GM23338 (cell line): ENCODE results near the gene TMIGD3. TPM values are rescaled to one million over a fixed set of nuclear protein-coding genes. Genes with fewer than 3 reads are reported as not detected.

ENCODE experiments used
- ATAC-seq: fragments of 200-7000 bp; cut with Tn5 transposase; 3 replicates; pipeline ENCODE4 v1.9.1; 2020
- DNase-seq: peaks from one replicate; pipeline ENCODE4 v3.0.0-alpha.2; 2015; ENCODE audit warnings: low spot score
- H2AFZ ChIP-seq: fragments of 200-600 bp; sonication (generic); 2 replicates; pipeline ENCODE4 v1.8.0; 2016; ENCODE audit warnings: antibody characterized with exemption, mild to moderate bottlenecking, moderate library complexity
- H3F3A ChIP-seq: fragments of 200-600 bp; sonication (generic); replicated peaks from 2 replicates; pipeline ENCODE4 v1.8.0; 2017; ENCODE audit warnings: antibody characterized with exemption, mixed run types, low read depth
- H3K27ac ChIP-seq: fragments of 200-600 bp; sonication (generic); 2 replicates; pipeline ENCODE4 v1.6.1; 2016; ENCODE audit warnings: low read depth
- H3K27me3 ChIP-seq: fragments of 200-600 bp; sonication (generic); 2 replicates; pipeline ENCODE4 v1.8.0; 2016; ENCODE audit warnings: mild to moderate bottlenecking, mixed run types, moderate library complexity; ENCODE audit not compliant: insufficient read depth
- H3K36me3 ChIP-seq: fragments of 200-600 bp; sonication (generic); 2 replicates; pipeline ENCODE4 v1.8.0; 2016; ENCODE audit warnings: mild to moderate bottlenecking; ENCODE audit not compliant: insufficient read depth
- H3K4me1 ChIP-seq: fragments of 200-600 bp; sonication (generic); 2 replicates; pipeline ENCODE4 v1.8.0; 2016; ENCODE audit warnings: mild to moderate bottlenecking, moderate library complexity; ENCODE audit not compliant: insufficient read depth
- H3K4me2 ChIP-seq: fragments of 200-600 bp; sonication (generic); 2 replicates; pipeline ENCODE4 v1.7.1; 2017; ENCODE audit warnings: mixed run types
- H3K4me3 ChIP-seq: fragments of 200-600 bp; sonication (generic); 2 replicates; pipeline ENCODE4 v1.6.1; 2016; ENCODE audit warnings: mixed run types
- H3K79me2 ChIP-seq: fragments of 200-600 bp; sonication (generic); replicated peaks from 2 replicates; pipeline ENCODE4 v1.8.0; 2017; ENCODE audit warnings: mild to moderate bottlenecking; ENCODE audit not compliant: insufficient read depth
- H3K9me2 ChIP-seq: fragments of 200-600 bp; sonication (generic); 2 replicates; pipeline ENCODE4 v1.8.0; 2017; ENCODE audit not compliant: insufficient read depth
- H4K20me1 ChIP-seq: fragments of 200-600 bp; sonication (generic); replicated peaks from 2 replicates; pipeline ENCODE4 v1.8.0; 2017; ENCODE audit warnings: mild to moderate bottlenecking; ENCODE audit not compliant: insufficient read depth
- H3K27ac Mint-ChIP-seq: 2 replicates; pipeline ENCODE4 v1.8.0; 2020; ENCODE audit warnings: inconsistent platforms, mild to moderate bottlenecking, moderate library complexity, mixed read lengths
- H3K27me3 Mint-ChIP-seq: 3 replicates; pipeline ENCODE4 v1.8.0; 2022; ENCODE audit warnings: low read depth, mild to moderate bottlenecking, moderate library complexity, mixed read lengths, inconsistent platforms; ENCODE audit not compliant: insufficient read depth, poor library complexity
- H3K36me3 Mint-ChIP-seq: 3 replicates; pipeline ENCODE4 v1.8.0; 2021; ENCODE audit warnings: low read depth, mild to moderate bottlenecking, inconsistent platforms, moderate library complexity, mixed read lengths
- H3K4me1 Mint-ChIP-seq: 3 replicates; pipeline ENCODE4 v1.8.0; 2020; ENCODE audit warnings: mild to moderate bottlenecking, inconsistent platforms, mixed read lengths
- H3K4me3 Mint-ChIP-seq: 3 replicates; pipeline ENCODE4 v1.8.0; 2021; ENCODE audit warnings: moderate library complexity, mild to moderate bottlenecking, inconsistent platforms, mixed read lengths
- H3K9me3 Mint-ChIP-seq: 3 replicates; pipeline ENCODE4 v1.8.0; 2020; ENCODE audit warnings: moderate library complexity, mild to moderate bottlenecking, inconsistent platforms, mixed read lengths
- CTCF ChIP-seq, 2 experiments: fragments of 200-600 bp in 1 of 2; sonication (generic) in 1 of 2; conservative IDR thresholded peaks; 2 replicates each; pipeline versions ENCODE4 v1.5.1 to v1.6.1; 2016 to 2017; ENCODE audit warnings: antibody characterized with exemption in 2 of 2, low read depth in 2 of 2, mild to moderate bottlenecking in 2 of 2, moderate library complexity in 1 of 2
- NANOG ChIP-seq: IDR thresholded peaks from 2 replicates; pipeline ENCODE4 v1.6.1; 2016; ENCODE audit warnings: antibody characterized with exemption, borderline replicate concordance
- POLR2AphosphoS5 ChIP-seq: IDR thresholded peaks from 2 replicates; pipeline ENCODE4 v1.6.1; 2016; ENCODE audit warnings: antibody characterized with exemption, low read depth
- STAT1 ChIP-seq: IDR thresholded peaks from one replicate; pipeline ENCODE4 v1.6.1; 2016; ENCODE audit warnings: antibody characterized with exemption; ENCODE audit not compliant: unreplicated experiment
- ZNF114 ChIP-seq: fragments of 250-450 bp; sonication (Bioruptor Pico); IDR thresholded peaks from 2 replicates; pipeline ENCODE4 v1.5.0; 2020; ENCODE audit warnings: mild to moderate bottlenecking, moderate library complexity
- polyA plus RNA-seq: library from polyadenylated mRNA; unstranded; fragments of >200 nt; fragmentation: Nextera tagmentation; extraction: Ambion mirVana; gene quantifications from 2 replicates; pipeline ENCODE4 v1.2.1, GENCODE V29; 2016
- total RNA-seq: library from RNA; depleted of rRNA; stranded (reverse); fragments of >200 nt; shearing (Covaris generic); gene quantifications from 2 replicates; pipeline ENCODE4 v1.2.3, GENCODE V29; 2014
- TF ChIP-seq, protein P1 (sequence below): fragments of 250-450 bp; sonication (Bioruptor Pico); IDR thresholded peaks from 2 replicates; pipeline ENCODE4 v1.5.0; 2020; ENCODE audit warnings: mild to moderate bottlenecking, moderate library complexity

TMIGD3 gene
- total and polyA plus RNA-seq, 2 experiments from 2014 or later: not detected

- Mint-ChIP-seq H3K27ac (peak overlapping the region; percentile 75), H3K36me3 (peaks cover 91% of the 10 kb centered on the region), H3K27me3 (no peaks in the 10 kb centered on the region), H3K4me1 (no peaks in the 10 kb centered on the region), H3K9me3 (no peaks in the 10 kb centered on the region), H3K4me3 (no peak overlapping the region)
- Histone ChIP-seq H4K20me1 (peaks cover 39% of the 10 kb centered on the region), H3K9me2 (no peaks in the 10 kb centered on the region), H3K4me3 (no peak overlapping the region), H2AFZ (no peak overlapping the region), H3K4me1 (no peaks in the 10 kb centered on the region), H3K36me3 (peaks cover 72% of the 10 kb centered on the region), H3K4me2 (no peak overlapping the region), H3K27me3 (no peaks in the 10 kb centered on the region), H3K79me2 (peaks cover 22% of the 10 kb centered on the region), H3K27ac (peak overlapping the region; percentile 67), H3F3A (no peaks in the 10 kb centered on the region)
- ATAC-seq: peak; percentile 94
- peak; percentile 82 for DNase-seq
- no peak for TF ChIP-seq ZNF114 (CRISPR knock-in tag)
- TF ChIP-seq, protein P1, sequence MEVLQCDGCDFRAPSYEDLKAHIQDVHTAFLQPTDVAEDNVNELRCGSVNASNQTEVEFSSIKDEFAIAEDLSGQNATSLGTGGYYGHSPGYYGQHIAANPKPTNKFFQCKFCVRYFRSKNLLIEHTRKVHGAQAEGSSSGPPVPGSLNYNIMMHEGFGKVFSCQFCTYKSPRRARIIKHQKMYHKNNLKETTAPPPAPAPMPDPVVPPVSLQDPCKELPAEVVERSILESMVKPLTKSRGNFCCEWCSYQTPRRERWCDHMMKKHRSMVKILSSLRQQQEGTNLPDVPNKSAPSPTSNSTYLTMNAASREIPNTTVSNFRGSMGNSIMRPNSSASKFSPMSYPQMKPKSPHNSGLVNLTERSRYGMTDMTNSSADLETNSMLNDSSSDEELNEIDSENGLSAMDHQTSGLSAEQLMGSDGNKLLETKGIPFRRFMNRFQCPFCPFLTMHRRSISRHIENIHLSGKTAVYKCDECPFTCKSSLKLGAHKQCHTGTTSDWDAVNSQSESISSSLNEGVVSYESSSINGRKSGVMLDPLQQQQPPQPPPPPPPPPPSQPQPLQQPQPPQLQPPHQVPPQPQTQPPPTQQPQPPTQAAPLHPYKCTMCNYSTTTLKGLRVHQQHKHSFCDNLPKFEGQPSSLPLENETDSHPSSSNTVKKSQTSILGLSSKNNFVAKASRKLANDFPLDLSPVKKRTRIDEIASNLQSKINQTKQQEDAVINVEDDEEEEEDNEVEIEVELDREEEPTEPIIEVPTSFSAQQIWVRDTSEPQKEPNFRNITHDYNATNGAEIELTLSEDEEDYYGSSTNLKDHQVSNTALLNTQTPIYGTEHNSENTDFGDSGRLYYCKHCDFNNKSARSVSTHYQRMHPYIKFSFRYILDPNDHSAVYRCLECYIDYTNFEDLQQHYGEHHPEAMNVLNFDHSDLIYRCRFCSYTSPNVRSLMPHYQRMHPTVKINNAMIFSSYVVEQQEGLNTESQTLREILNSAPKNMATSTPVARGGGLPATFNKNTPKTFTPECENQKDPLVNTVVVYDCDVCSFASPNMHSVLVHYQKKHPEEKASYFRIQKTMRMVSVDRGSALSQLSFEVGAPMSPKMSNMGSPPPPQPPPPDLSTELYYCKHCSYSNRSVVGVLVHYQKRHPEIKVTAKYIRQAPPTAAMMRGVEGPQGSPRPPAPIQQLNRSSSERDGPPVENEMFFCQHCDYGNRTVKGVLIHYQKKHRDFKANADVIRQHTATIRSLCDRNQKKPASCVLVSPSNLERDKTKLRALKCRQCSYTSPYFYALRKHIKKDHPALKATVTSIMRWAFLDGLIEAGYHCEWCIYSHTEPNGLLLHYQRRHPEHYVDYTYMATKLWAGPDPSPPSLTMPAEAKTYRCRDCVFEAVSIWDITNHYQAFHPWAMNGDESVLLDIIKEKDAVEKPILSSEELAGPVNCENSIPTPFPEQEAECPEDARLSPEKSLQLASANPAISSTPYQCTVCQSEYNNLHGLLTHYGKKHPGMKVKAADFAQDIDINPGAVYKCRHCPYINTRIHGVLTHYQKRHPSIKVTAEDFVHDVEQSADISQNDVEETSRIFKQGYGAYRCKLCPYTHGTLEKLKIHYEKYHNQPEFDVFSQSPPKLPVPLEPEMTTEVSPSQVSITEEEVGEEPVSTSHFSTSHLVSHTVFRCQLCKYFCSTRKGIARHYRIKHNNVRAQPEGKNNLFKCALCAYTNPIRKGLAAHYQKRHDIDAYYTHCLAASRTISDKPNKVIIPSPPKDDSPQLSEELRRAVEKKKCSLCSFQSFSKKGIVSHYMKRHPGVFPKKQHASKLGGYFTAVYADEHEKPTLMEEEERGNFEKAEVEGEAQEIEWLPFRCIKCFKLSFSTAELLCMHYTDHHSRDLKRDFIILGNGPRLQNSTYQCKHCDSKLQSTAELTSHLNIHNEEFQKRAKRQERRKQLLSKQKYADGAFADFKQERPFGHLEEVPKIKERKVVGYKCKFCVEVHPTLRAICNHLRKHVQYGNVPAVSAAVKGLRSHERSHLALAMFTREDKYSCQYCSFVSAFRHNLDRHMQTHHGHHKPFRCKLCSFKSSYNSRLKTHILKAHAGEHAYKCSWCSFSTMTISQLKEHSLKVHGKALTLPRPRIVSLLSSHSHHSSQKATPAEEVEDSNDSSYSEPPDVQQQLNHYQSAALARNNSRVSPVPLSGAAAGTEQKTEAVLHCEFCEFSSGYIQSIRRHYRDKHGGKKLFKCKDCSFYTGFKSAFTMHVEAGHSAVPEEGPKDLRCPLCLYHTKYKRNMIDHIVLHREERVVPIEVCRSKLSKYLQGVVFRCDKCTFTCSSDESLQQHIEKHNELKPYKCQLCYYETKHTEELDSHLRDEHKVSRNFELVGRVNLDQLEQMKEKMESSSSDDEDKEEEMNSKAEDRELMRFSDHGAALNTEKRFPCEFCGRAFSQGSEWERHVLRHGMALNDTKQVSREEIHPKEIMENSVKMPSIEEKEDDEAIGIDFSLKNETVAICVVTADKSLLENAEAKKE (CRISPR knock-in tag): no peak
- no peak for TF ChIP-seq STAT1
- peak; percentile 74 to 77 for TF ChIP-seq CTCF (conservative IDR thresholded peaks at IDR 0.05; ENCODE audit: low read depth in 2 of 2)
- no peak for TF ChIP-seq POLR2AphosphoS5
- no peak for TF ChIP-seq NANOG
These were observed 61.8 kb downstream of the TMIGD3 start for GRCh38 chr1:111441573-111442192.
